Glomerular endothelial cell (primary cell): ENCODE results near the gene RPS6KA2. TPM values are rescaled to one million over a fixed set of nuclear protein-coding genes. Genes with fewer than 3 reads are reported as not detected.
"Not testable (repeated sequence)": the region's sequence is repeated elsewhere in the genome, so short reads cannot be mapped to it uniquely, and the experiment has no call there.

Experiments used
- DNase-seq: peaks from one replicate; pipeline ENCODE4 v3.0.0-alpha.2; 2011; ENCODE audit warnings: low read depth, low spot score; ENCODE audit errors: extremely low read depth
- total RNA-seq: library from RNA; depleted of rRNA; stranded (reverse); fragments of >200 nt; gene quantifications from 2 replicates; pipeline ENCODE4 v1.2.3, GENCODE V29; 2015

Gene RPS6KA2
- total RNA-seq, 1 donor from 2014 or later: 249 TPM

GRCh38 chr6:166386111-166386510 is 240.9 kb downstream of the RPS6KA2 start:
- no peak for DNase-seq

DNA sequence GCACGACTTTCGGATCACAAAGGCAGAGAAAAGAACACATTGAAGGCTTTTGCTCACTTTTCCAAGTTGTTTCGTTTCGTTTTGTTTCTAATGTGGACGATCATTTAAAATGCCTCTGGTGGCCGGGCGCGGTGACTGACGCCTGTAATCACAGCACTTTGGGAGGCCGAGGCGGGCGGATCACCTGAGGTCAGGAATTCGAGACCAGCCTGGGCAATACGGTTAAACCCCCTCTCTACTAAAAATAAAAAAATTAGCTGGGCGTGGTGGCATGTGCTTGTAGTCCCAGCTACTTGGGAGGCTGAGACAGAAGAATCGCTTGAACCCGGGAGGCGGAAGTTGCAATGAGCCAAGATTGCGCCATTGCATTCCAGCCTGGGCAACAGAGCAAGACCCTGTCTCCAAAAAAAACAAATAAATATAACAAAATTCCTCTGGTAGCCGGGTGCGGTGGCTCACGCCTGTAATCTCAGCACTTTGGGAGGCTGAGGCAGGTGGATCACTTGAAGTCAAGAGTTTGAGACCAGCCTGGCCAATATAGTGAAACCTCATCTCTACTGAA is 243.2 kb downstream of the RPS6KA2 start:
- not testable (repeated sequence) for DNase-seq

DNA sequence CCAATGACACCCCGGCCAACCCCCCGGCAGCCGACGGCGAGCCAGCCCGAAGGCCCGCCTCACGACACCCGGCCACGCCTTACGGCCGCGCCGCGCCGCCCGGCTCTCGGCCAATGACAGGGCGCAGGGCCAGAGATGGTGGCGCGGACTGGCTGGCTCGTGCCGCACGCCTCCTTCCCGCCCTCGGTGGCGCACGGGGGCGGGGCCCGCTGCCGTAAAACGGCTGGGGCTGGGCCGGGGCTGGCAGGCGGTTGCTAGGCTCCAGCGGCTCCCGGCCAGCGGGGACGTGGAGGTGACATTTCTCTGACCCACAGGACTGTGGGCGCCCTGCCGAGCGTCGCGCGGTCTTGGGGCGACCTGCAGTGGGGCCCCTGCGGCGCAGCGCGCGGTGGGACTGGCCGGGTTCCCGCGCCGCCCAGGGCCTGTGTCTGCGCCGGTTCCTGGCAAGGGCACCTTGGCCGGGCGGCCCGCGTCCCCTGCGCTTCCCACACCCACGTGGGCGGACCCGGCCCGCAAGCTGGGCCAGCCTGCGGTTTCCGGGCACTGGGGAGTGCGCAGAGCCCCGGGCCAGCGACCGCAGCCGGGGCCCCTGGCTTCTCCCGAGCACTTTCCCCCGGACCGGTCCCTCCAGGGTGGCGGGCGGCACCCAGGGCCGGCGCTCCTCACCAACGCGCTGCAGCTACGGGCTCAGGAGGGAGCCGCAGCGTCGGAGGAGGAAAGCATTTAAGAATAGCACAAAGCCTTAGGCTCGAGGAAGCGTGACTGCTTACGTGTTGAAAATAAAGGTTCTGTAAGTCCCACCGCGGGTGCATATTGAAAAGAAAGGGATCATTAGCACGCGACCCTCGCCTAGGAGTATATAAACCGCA is 243.9 kb downstream of the RPS6KA2 start, which contains the start of gene MPC1:
MPC1 (minus strand) TSS at position 8 of the 869 bp plus-strand sequence. CDS start 64 bp downstream, outside the sequence.
- DNase-seq: peak; percentile 34

DNA sequence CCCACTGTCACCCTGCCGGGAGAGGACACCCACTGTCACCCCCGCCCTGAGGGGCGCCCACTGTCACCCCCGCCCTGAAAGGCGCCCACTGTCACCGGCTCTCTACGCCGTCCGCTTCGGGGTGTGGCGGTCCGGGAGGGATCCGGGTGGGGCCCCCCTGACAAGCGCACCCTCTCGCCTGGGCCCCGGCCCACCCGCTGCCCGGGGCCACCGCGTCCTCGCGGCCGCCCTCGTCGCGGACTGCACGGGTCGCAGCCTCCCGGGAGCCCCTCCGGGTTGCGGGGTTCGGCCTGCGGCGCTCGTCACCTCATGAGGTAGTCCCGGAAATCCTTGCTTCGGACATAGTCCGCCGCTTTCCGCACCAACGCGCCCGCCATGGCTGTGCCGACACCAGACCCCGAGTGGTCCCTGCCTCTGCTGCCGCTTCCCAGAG is 244.5 kb downstream of the RPS6KA2 start:
- DNase-seq: no peak

GRCh38 chr6:166381733-166382499 is 245.1 kb downstream of the RPS6KA2 start:
- no peak for DNase-seq

DNA sequence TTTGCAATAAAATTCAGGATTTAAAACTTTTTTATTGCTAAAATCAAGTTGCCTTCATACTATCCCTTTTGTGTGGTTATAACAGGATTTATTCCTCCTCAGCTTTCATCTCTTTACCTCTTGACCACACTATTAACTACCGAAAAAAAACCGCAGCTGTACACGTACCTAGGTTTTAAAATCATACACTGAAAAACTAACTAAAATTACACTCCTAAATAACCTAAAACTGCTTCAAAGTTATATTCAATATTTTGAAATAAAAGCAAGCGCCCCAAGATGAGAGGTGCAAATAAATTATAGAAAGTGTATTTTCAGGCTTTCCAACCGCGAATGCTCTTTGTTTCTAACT is 245.7 kb downstream of the RPS6KA2 start:
- DNase-seq: no peak

DNA sequence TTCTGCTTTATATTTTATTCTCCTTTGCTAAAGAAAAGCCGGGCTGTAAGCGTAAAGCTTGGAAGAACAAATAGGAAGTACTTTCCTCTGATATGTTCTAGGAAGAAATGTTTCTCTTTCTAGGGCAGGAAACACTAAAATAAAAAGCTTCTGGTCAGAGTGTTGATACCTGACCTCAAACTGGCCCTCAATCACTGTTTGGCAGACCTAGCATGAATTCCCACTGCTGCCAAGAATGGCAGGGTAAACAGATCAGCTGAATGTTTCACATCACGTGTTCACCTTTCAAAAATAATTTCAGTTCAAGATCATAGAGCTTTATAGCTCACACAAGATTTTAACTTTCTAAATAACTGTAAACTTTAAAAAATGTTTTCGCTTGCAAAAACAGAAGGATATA is 247.3 kb downstream of the RPS6KA2 start:
- DNase-seq: peak; percentile 31

GRCh38 chr6:166379103-166379586 is 247.9 kb downstream of the RPS6KA2 start:
- DNase-seq: no peak

DNA sequence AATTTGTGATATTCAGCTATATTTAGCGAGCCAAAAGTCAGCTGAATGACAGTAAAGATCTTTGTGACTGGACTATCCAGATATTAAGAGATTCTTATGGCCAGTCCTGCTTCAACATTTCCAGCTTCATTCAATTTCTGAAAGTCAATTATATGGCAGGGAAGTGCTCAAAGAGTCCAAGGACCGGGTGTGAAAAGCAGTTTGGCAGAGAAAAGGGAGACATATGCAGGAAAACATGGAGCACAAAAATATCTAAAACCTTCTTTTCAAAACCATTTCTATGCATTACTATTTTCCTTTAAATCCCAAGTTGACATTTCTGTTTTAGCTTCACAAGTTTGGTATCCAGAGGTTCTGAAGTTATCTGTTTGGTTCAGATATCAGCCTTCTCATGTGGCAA is 249.3 kb downstream of the RPS6KA2 start:
- DNase-seq: no peak

- DNase-seq: no peak
These were observed 252.0 kb downstream of the RPS6KA2 start for GRCh38 chr6:166375013-166375412.

GRCh38 chr6:166370489-166370888 is 256.6 kb downstream of the RPS6KA2 start:
- DNase-seq: no peak

DNA sequence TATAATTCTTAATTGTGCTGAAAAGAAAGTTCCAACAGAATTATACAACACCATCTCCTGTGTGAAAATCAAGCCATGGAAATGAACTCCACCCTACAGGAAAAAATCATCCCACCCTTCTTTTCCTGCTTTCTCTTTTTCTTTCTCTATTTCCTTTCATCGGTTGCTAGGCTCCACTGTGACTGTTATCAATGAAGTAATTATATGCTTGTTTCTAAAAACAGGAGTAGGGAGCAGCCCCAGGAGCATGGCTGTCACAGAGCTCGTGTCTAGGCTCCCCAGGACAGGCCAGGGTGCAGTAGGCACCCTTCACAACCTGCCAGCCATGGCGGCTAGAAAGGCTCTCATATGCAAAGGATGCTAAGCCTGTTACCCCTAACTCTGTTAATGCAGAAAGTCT is 257.3 kb downstream of the RPS6KA2 start:
- no peak for DNase-seq

- DNase-seq: no peak
These were observed 260.1 kb downstream of the RPS6KA2 start for GRCh38 chr6:166366921-166367320.

GRCh38 chr6:166365806-166366205 is 261.2 kb downstream of the RPS6KA2 start:
- no peak for DNase-seq

DNA sequence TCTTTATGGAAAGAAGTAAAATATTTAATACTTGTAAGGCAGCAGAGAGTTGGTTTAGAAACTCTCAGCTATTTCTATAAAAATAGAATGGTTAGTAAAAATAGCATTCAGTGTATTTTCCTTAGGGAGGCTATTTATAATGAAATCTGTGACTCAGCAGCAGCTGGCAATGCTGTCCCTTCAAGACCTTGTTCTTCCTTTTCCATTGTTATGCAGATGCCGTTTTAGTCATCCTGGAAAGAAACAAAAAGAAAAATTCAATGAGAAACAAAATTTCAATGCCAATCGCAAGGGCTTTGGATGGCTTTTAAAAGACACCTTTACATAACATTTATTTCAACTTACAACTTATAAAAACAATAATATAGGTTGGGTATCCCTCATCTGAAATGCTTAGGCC is 261.8 kb downstream of the RPS6KA2 start:
- DNase-seq: peak; percentile 34

DNA sequence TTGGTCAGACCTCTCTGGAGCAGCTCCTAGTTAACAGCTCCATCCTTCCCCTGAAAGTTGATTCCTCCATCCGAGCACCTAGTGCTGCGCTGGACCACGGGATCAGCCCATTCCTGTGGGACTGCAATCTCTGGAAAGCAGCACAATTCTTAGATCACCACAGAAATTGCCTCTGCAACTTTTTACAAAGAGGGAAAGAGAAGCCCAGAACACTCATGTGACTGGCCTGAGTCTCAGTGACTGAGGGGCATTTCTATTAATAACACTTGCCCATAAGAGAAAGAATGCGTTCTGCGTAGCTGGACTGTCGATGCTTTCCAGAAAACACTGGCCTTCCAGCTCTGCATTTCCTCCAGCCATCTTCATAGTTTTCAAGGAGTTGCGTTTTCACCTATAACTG is 262.6 kb downstream of the RPS6KA2 start:
- DNase-seq: no peak

DNA sequence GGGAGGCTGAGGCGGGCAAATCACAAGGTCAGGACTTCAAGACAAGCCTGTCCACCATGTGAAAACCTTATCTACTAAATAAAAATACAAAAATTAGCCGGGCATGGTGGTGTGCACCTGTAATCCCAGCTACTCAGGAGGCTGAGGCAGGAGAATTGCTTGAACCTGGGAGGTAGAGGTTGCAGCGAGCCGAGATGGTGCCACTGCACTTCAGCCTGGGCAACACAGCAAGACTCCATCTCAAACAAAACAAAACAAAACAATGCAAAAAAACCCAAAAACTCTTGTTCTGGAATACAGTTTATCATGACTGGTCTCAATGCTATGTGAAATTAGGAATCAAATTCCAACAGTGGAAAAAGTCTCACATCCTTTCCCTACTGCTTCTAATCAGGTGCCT is 264.6 kb downstream of the RPS6KA2 start:
- DNase-seq: not testable (repeated sequence)

- no peak for DNase-seq
These were observed 266.0 kb downstream of the RPS6KA2 start for GRCh38 chr6:166361077-166361429.

GRCh38 chr6:166360243-166361076 is 266.6 kb downstream of the RPS6KA2 start:
- no peak for DNase-seq
